ENCODE measurements around the gene LRRN3. TPM values are rescaled to one million over a fixed set of nuclear protein-coding genes. Genes with fewer than 3 reads are reported as not detected.

Gene LRRN3
- total and polyA plus RNA-seq, 7 donors: 0.15 to 1.9 (median 0.69) TPM

DNA sequence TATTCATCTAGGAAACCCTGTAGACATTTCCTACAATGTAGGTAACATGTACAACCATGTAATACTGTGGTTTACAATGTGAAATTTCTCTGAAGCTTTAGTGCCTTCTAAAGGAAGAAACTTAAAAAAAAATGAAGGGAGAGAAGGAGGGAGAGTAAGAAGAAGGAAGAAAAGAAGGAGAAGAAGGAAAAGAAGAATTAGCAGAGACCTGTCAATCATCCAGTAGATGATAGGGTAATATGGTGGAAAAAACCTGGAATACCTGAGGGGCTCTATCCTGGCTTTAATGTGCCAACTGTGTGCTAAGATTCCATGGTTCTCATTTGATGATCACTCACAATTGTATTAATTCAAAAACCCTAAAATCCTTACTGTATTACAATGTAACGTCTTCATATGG is 2.6 kb upstream of the LRRN3 start:
- WGBS, 3 donors: 93 to 98% (median 93%) methylated on average over 1 of the region's 1 CpG
- Histone ChIP-seq H3K27ac (no peak overlapping the region), H3K4me1 (peaks cover 21% of the 10 kb centered on the region), H3K27me3 (ENCODE audit: insufficient read depth in 3 of 3, low read length in 2 of 3) (no peaks in the 10 kb centered on the region), H3K36me3 (ENCODE audit: insufficient read depth in 1 of 2, low read depth in 1 of 2) (no peaks in the 10 kb centered on the region), H3K4me3 (no peak overlapping the region), H3K9me3 (no peaks in the 10 kb centered on the region)
- no peak for ATAC-seq
- intact Hi-C loops (cut with DNase I): loop anchor here in 1 of 2 donors (5.0 kb wide), 1 partner anchor 644 kb away; no protein-coding TSS in a partner anchor
- TF ChIP-seq, protein P1, sequence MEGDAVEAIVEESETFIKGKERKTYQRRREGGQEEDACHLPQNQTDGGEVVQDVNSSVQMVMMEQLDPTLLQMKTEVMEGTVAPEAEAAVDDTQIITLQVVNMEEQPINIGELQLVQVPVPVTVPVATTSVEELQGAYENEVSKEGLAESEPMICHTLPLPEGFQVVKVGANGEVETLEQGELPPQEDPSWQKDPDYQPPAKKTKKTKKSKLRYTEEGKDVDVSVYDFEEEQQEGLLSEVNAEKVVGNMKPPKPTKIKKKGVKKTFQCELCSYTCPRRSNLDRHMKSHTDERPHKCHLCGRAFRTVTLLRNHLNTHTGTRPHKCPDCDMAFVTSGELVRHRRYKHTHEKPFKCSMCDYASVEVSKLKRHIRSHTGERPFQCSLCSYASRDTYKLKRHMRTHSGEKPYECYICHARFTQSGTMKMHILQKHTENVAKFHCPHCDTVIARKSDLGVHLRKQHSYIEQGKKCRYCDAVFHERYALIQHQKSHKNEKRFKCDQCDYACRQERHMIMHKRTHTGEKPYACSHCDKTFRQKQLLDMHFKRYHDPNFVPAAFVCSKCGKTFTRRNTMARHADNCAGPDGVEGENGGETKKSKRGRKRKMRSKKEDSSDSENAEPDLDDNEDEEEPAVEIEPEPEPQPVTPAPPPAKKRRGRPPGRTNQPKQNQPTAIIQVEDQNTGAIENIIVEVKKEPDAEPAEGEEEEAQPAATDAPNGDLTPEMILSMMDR (IDR thresholded peaks at IDR 0.05): no peak
- no peak for DNase-seq

DNA sequence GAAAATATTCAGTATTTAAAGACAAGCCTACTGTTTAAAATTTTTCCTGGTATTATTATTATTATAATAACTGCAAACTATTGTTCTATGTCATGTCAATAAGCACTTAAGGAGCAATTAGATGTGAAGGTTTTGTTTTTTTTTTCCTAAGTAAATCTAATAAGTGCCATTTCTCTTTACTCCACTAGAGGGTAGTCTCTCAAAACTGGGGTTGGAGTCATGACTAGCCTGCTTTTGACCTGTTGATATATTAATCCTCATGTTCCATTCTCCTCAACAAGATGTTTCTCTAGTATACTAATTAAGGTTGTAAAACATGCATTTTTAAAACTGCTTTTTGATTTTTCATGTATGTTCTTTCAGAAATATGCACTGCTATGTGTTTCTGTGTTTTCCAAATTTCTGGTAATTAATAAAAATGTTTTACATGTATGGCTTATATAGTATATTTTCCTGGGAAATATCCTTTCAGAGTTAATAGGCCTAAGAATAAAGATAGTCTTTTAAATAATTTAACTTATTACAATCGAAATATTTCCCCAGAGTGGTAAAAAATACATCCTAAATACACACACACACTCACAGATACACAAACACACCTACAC is 1.0 kb upstream of the LRRN3 start:
- Histone ChIP-seq H3K4me1 (peaks cover 21% of the 10 kb centered on the region), H3K4me3 (no peak overlapping the region), H3K27me3 (ENCODE audit: insufficient read depth in 3 of 3, low read length in 2 of 3) (no peaks in the 10 kb centered on the region), H3K27ac (no peak overlapping the region), H3K9me3 (no peaks in the 10 kb centered on the region), H3K36me3 (ENCODE audit: insufficient read depth in 1 of 2, low read depth in 1 of 2) (no peaks in the 10 kb centered on the region)
- intact Hi-C loops (cut with DNase I): loop anchor here (2.0 to 5.0 kb wide), 4 partner anchors 397 to 642 kb away; partner anchors contain the start of gene IMMP2L (in 1 of the 2)
- TF ChIP-seq, protein P1 (IDR thresholded peaks at IDR 0.05): peak; percentile 84
- ATAC-seq: peak; percentile 70 to 89 (median 79)
- DNase-seq: no peak
- 31 to 36% (median 34%) methylated on average over 1 of the region's 1 CpG for WGBS, 3 donors

DNA sequence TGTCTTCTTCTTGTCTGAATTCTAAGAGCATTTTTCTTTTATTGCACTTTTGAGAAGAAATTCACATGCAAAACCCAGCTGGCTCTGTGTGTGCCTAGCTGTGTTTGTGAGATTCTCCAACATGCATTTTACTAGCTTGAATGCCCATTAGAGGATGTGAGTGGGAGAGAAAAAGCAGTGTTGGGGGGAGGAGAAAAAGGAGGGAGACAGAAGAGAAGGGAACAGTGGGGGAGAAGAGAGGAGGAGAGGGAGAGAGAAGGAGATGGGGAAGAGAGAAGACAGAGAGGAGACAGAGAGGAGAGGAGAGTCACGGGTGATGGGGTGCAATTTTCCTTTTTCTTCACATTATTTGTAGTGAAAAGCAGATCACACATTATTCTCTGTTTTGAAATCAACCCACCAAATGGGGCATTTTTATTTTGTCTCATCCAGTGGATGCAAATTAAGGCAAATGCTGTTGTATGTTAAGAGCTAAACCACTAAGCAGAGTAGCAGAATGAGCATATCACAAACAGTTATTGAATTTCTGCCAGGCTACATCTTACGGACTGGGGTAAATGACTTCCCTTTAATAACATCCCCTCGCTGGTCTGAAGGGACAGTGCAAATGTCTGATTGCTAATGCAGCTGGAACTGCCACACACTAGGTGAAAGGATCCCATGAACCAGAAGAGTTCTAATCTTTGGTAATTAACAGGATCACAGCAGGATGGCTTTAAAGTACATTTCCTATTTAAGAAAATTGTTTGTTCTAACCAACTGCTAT is 849 bp downstream of the LRRN3 start:
- WGBS, 3 donors: 14 to 48% (median 29%) methylated on average over 3 of the region's 3 CpGs
- peak in 1 of 4 donors; percentile 14 for ATAC-seq
- peaks cover 21% of the 10 kb centered on the region for H3K4me1 ChIP-seq
- H3K27me3 ChIP-seq (ENCODE audit: insufficient read depth in 3 of 3, low read length in 2 of 3): no peaks in the 10 kb centered on the region
- H3K36me3 ChIP-seq (ENCODE audit: insufficient read depth in 1 of 2, low read depth in 1 of 2): no peaks in the 10 kb centered on the region
- no peaks in the 10 kb centered on the region for H3K9me3 ChIP-seq
- TF ChIP-seq, protein P1 (IDR thresholded peaks at IDR 0.05): no peak
- intact Hi-C loops (cut with DNase I): loop anchor here (2.0 to 5.0 kb wide), 4 partner anchors 395 to 641 kb away; partner anchors contain the start of gene IMMP2L (in 1 of the 2)
- no peak overlapping the region for H3K27ac ChIP-seq
- peak overlapping the region; percentile 60 for H3K4me3 ChIP-seq
- no peak for DNase-seq

DNA sequence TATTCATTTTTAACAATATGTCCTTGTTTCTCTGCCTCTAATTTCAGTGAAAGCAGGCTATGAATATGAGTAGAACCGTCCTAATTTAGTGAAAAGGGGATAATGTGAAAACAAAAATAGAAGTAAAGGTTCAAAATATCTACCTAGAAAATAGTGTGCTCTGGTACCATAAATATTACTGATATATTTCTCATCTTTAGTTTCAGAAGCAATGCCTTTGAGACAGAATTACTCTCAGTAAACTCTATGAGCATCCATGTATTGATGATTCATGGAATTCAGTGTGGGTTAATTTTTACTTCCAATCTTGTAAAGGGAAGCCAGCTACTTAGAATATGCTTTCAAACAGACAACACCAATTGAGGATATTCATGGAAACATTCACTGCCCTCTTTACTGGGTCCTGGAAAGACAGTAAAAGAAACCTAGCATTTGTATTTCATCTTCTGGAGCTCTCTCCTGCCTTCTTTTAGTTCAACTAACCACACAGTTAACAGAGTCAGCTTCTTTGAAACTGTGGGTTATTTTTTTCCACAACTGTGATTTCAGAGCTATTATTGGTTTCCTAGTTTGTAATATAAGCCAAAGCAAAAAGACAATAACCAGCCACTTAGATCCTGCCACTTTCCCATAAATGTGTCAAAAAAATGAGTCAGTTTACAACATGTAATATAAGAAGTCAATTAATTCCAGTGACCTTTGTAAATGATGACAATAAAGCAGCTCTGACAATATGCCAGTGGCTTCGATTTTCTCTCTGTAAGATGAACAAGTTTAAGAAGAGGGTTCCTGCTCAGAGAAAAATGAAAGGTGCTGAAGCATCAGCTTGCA is 1.7 kb downstream of the LRRN3 start:
- Histone ChIP-seq H3K4me3 (no peak overlapping the region), H3K4me1 (peaks cover 21% of the 10 kb centered on the region), H3K36me3 (ENCODE audit: insufficient read depth in 1 of 2, low read depth in 1 of 2) (no peaks in the 10 kb centered on the region), H3K27me3 (ENCODE audit: insufficient read depth in 3 of 3, low read length in 2 of 3) (no peaks in the 10 kb centered on the region), H3K9me3 (no peaks in the 10 kb centered on the region), H3K27ac (no peak overlapping the region)
- 36 to 42% (median 36%) methylated on average over 2 of the region's 2 CpGs for WGBS, 3 donors
- TF ChIP-seq, protein P1 (IDR thresholded peaks at IDR 0.05): no peak
- ATAC-seq: no peak
- intact Hi-C loops (cut with DNase I): loop anchor here in 1 of 2 donors (5.0 kb wide), 3 partner anchors 395 to 640 kb away; partner anchors contain the start of gene IMMP2L
- DNase-seq: no peak

All from psoas muscle (tissue), 8 donors.